Left forelimb (tissue), 1 donor: ENCODE measurements around the gene NR2F1-AS1.

Experiments used
- DNase-seq: peaks from one replicate; pipeline ENCODE4 v3.0.0-alpha.2; 2018; ENCODE audit warnings: low spot score

NR2F1-AS1 gene

GRCh38 chr5:93580927-93581445 lies at the start of gene NR2F1-AS1:
Gene NR2F1-AS1, minus strand, starts transcription at chr5:93581219.
- DNase-seq, result no peak

GRCh38 chr5:93626801-93627200 lies 45.8 kb upstream of the NR2F1-AS1 start:
- no peak for DNase-seq

- DNase-seq, result no peak
Measured at GRCh38 chr5:93623153-93623552, 42.1 kb upstream of the NR2F1-AS1 start.

- no peak for DNase-seq
Measured at GRCh38 chr5:93622240-93622885, 41.3 kb upstream of the NR2F1-AS1 start.

GRCh38 chr5:93621327-93621798 lies 40.3 kb upstream of the NR2F1-AS1 start:
- DNase-seq, result peak; percentile 79

GRCh38 chr5:93620487-93621326 lies 39.7 kb upstream of the NR2F1-AS1 start:
- peak; percentile 71 for DNase-seq

- DNase-seq, result no peak
Measured at GRCh38 chr5:93616538-93617174, 35.6 kb upstream of the NR2F1-AS1 start.

GRCh38 chr5:93612855-93613243 lies 31.8 kb upstream of the NR2F1-AS1 start:
- DNase-seq, result no peak

- no peak for DNase-seq
Measured at GRCh38 chr5:93611976-93612854, 31.2 kb upstream of the NR2F1-AS1 start.

- DNase-seq, result no peak
Measured at GRCh38 chr5:93611273-93611975, 30.4 kb upstream of the NR2F1-AS1 start.

GRCh38 chr5:93610581-93611272 lies 29.7 kb upstream of the NR2F1-AS1 start:
- DNase-seq, result no peak

GRCh38 chr5:93609762-93610161 lies 28.7 kb upstream of the NR2F1-AS1 start:
- DNase-seq, result no peak

GRCh38 chr5:93608855-93609254 lies 27.8 kb upstream of the NR2F1-AS1 start:
- no peak for DNase-seq

GRCh38 chr5:93607367-93608258 lies 26.6 kb upstream of the NR2F1-AS1 start:
- no peak for DNase-seq

GRCh38 chr5:93606382-93606752 lies 25.3 kb upstream of the NR2F1-AS1 start:
- DNase-seq, result no peak

GRCh38 chr5:93604644-93605515 lies 23.9 kb upstream of the NR2F1-AS1 start:
- no peak for DNase-seq

- DNase-seq, result no peak
Measured at GRCh38 chr5:93603793-93604643, 23.0 kb upstream of the NR2F1-AS1 start.
